LoVo (cell line): Measurements from ENCODE around the gene CBX4.

Experiments used
- DNase-seq: peaks from one replicate; pipeline ENCODE4 v3.0.0-alpha.2; 2016; ENCODE audit warnings: low spot score

The CBX4 gene

DNA sequence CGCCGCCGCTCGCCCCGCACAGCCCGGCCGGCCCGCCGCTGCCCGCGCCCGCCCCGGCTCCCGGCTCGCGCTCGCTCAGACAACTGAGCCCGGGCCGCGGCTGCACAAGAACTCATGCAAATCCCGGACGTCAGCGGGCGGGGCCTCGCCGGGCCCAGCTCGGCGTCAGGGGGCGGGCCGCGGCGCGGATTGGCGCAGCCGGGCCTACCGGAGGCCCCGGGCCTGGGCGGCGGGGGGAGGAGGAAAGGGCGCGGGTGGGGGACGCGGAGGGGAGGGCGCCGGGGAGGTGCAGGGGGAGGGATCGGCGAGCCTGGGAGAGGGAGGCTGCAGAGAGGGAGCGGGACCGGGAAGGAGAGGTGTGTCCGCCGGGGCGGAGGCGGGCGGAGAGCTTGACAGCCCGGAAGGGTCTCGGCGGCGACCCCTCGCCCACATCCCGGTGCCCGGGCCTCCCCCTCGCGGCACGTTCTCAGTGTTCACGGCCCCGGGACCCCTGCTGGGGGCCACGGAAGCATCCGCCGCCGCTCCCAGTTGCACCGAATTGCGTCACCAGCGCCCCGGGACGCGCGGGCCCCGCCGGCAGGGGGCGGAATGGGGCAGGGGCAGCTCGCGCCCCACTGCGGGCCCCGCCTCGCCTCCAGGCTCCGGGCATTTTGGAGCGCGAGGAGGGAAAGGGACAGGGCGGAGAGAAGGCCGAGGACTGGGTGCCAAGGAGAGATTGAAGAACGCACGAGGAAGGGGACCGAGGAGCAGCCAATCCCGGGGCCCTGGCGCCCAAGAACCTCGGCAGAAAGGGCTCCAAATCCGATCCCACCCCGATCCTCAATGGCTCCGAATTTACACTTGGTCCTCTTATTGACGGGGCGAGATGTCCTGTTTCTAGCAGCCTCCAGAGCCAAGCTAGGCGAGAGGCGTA, at the start of gene CBX4:
Gene CBX4 (minus strand): TSS at position 85 of the 913 bp plus-strand sequence. CDS start 189 bp downstream, outside the sequence.
- DNase-seq: peak; percentile 96

DNA sequence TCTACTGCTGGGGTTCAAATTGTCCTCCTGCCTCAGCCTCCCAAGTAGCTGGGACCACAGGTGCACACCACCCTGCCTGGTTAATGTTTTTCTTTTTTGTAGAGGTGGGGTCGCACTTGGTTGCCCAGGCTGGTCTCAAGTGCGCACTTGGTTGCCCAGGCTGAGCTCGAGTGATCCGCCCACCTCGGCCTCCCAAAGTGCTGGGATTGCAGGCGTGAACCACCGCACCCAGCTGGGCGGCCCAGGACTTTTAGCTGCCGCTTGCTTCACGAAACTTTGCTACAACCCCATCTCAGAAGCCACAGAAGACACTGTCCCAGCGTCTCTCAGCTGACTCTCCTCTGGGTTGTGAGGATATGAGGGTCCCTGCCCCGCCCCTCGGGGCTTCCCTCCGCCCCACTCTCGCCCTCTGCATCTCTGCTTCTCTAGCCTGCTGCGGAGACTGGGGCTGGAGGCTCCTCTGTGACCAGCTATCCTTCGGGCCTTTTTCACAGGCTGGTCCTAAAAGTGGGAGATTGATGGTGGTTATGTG, 48.8 kb upstream of the CBX4 start:
- DNase-seq: no peak

DNA sequence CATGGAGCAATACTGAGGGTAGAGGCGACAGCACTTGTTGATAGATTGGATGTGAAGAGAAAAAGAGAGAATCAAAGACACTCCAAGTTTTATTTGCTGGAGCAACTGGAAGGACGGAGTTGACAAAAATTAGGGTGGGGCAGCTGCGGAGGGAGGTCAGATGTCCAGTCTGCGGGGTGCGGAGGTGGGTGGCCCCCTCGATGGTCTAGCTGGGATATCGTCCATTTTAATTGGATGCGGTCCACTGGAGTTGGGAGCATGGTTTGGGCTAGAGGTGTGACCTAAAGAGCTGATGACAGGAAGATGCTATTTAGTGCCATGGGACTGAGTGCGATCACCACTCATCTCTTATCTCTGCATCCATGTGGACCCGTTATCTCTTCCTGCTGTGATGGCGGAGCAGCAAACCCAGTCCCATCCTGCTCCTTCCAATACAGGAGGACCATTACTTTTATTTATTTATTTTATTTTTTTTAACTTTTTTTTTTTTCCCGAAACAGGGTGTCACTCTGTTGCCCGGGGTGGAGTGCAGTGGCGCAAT, 48.3 kb upstream of the CBX4 start:
- no peak for DNase-seq

DNA sequence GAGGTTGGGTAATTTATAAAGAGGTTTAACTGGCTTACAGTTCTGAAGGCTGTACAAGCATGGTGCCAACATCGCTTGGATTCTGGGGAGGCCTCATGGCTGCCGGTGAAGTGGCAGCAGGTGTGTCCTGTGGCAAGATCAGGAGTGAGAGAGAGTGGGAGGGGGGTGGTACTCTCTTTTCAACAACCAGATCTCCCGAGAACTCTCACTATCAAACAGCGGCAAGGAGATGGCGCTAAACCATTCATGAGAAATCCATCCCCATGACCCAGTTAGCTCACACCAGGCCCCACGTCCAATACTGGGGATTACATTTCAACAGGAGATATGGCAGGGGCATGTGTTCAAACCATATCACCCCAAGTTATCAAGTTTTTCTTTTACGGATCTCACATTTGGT, 44.0 kb upstream of the CBX4 start:
- DNase-seq: no peak

DNA sequence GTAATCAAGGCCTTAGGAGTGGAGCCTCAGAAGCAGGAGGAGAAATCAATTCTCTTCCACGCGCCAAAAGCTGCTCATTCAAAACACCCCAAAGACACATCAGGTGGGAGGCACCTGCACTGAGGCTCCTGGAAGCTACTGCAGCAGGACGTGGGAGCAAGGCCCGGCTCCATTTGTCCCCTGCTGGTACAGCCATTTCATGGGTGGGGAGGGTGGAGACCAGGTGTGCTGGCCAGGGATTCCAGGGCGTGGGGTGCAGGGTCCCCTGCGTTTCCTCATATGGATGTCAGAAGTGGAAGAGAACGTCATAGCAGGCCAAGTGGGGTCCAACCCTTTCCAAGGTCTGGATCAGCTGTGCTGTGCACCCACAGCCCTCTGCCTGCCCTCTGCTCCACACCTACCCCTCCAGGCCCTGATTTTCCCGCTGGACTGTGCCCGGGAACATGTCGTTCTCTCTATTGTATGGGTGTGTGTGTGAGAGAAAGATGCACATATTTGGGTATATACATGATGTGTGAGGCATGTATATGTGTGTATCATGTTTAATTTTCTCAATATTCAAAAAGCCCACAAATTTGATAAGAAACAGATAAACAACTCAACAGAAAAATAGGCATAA, 39.2 kb upstream of the CBX4 start:
- DNase-seq: no peak

DNA sequence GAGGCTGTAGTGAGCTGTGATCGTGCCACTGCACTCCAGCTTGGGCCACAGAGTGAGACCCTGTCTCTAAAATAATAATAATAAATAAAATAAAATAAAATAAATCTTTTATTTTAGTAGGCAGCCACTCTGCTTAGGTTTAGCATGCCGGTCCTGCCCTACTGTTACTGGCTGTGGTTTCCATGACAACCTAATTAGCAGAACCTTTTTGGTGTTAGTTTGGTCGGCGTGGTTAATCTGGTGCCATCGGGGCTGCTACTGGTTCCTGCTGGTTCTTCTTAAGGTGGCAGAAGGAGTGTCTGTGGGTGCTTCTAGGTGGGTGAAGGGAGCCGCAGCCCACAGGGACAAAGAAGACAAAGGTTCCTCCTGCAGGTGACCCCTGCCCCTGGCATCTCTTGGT, 37.8 kb upstream of the CBX4 start:
- DNase-seq: no peak

DNA sequence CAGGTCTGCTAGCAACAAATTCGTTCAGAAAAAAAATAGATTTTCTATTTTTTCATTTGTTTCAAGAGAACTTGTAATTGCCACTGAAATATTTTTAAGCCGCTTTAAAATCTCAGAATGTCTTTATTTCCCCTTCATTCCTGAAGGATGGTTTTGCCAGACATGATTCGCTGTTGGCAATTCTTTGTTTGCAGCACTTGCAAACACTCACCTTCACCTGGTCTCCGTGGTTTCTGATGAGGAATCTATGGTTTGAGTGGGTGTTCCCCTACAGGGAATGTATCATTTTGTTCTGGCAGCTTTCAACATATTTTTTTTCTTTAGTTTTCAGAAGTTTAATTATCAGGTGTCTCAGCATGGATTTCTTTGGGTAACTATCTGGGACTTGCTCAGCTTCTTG, 36.3 kb upstream of the CBX4 start:
- no peak for DNase-seq

DNA sequence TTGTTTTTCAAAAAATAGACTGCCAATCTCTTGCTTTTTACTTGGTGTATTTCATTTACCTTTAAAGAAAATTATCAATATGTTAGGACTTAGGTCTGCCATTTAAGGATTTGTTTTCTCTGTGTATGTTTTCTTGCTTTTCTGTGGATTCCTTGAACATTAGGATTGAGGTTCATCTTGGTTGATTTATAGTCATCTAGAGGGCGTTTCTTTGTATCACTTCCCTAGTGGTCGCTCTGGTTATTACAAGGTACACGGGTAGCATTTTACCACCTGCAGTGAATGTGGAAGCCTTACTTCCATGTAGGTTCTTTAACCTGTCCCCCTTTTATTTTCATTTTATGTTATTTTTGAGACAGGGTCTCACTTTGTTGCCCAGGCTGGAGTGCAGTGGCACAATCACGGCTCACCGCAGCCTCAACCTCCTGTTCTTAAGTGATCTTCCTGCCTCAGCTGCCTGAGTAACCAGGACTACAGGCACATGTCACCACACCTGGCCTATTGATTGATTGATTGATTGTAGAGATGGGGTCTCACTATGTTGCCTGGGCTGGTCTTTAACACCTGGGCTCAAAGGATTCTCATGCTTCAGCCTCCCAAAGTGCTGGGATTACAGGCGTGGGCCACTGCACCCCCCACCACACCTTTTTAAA, 35.2 kb upstream of the CBX4 start:
- DNase-seq: peak; percentile 47

DNA sequence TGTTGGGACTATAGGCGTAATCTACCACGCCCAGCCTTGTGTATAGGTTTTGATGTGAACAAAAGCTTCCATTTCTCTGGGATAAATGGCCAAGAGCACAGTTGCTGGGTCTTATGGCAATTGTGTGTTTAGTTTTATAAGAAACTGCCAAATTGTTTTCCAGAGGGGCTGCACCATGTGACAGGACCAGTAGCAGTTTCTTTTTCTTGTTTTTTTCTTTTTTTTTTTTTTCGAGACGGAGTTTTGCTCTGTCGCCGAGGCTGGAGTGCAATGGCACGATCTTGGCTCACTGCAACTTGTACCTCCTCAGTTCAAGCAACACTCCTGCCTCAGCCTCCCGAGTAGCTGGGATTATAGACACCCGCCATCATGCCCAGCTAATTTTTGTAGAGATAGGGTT, 34.3 kb upstream of the CBX4 start:
- no peak for DNase-seq

DNA sequence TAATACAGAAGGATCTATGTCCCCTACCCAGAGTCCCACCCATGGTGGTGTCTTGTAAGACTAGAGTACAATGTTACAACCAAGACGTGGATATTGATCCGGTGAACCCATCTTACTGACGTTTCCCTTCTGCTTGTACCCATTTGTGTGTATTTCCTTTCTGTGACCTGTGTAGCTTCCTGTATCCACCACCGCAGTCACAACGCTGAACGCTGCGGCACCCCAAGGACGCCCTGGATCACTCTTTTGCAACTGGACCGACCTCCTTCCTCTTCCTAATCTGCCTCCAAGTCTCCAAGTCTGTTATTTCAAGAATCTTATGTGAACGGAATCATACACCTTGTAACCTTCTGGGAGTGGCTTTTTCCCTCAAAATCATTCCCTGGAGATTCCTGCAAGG, 33.5 kb upstream of the CBX4 start:
- no peak for DNase-seq

DNA sequence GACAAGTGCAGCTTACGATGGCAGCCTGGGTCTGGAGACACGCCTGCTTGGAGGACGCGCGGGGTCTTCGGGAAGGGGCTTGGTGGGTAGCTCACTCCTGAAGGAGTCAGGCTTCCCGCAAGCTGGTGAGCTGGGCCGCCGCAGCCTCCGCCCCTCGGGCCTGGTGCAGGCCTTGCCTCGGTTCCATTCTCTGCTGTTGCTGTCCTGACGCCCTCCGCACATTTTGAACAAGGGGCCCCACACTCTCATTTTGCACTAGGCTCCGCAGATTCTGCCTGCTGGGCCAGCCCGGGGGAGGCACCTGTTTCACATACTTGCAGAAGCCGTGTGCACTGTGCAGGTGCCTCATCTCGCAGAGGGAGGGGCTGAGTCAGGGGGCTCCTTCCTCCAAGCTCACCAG, 31.9 kb upstream of the CBX4 start:
- DNase-seq: no peak

DNA sequence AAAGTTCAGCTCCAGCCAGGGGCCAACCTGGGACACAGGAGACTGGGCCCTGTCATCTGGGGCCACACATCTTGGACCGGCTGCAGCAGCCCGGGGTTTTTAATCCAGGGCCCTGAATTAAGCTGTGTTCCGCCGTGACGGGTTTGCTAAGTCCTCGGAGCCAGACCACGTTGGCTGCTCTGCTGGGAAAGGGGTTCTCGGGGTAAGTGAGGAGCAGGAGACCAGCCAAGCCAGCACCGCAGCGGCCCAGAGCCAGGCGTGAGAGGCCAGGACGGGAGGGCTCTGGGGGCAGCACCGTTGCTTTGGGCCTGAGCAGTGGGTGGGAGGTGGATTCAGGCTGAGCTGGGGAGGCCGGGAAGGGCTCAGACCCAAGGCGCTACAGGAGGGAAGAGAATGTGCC, 31.3 kb upstream of the CBX4 start:
- DNase-seq: no peak

DNA sequence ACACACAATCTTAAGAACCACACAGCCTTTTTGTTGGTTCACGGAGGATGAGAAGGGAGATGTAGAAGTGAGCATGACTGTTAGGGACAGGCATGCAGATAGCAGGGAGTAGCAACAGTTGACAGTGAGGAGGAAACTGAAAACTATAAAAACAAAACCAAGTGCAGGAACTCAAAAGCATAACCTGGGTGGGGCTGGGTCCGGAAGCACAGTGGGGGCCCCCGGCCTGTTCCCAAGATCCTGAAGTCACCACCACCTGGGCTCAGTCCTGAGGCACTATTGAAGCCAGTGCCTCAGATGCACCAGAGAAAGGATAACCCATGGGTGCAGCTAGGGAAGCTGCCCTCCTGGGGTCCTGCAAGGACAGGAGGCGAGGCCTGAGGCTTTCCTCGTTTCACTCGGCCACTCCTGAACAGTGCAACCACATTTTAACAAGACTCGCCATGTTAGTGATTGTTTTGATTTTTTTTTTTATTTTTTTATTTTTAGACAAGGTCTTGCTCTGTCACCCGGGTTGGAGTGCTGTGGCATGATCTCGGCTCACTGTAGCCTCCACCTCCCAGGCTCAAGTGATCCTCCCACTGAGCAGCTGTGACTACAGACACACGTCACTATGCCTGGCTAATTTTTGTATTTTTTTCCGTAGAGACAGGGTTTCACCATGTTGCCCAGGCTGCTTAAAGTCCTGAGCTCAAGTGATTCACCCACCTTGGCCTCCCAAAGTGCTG, 27.7 kb upstream of the CBX4 start:
- DNase-seq: peak; percentile 10

DNA sequence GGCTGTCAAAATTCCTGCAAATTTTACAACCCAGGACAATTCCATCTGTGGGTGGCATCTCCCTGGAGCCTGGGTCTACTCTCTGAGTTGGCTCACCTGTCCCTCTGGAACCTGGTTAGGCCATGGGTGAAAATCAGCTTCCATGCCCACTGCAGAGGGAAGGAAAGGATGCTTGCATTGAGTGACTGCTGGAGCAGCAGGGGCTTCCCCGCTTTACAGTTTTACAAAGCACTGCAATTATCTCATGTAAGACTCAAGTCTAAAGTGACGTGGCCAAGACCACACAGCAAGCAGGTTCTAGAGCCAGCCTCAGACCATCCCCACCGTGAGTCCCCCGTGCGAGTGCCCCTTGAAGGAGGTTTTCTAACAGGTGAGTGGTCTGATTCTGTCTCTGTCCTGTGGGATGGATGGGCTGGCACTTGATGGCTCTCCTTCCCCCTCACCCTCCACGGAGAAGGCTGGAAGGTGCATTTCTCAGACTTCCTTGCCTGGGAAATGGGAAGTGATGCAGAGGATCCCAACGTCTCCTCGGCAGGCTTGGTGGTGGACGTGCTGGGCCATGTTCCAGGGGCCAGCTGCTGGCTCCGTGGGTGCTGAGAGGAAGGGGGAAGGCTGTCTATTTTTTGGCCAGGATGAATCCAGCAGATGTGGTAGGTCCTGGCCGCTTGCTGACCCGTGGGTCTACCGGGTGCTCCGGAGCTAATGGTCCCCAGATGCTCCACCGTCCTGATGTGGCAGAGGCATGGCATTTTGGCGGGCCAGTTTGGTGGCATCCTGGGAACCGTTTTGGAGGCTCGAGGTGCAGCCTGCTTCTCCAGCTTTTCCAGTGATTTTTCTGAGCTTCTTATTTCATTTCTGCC, 26.3 kb upstream of the CBX4 start:
- DNase-seq: no peak

DNA sequence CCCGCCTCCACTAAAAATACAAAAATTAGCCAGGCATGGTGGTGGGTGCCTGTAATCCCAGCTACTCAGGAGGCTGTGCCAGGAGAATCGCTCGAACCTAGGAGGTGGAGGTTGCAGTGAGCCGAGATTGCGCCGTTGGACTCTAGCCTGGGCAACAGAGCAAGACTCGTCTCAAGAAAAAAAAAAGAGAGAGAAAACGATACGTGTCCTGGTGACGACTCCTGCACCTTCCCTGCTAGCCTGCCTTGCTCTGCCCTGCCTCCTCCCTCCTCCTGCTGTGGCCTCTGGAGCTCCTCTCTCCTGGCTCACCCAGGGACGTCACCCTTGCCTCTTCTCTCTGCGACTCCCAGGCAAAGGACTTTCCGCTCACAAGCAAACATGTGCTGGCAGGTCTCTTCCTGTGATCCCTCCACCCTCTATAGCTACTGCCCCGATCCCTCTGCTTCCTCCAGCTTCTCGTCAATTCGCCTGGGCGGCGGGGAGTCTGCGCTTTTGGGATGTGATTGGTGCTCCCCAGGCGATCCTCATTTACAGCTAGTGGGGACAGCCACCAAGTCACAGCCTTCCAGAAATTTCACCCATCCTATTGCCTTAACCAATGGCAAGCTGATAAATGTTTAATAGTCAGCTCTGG, 25.5 kb upstream of the CBX4 start:
- DNase-seq: no peak

DNA sequence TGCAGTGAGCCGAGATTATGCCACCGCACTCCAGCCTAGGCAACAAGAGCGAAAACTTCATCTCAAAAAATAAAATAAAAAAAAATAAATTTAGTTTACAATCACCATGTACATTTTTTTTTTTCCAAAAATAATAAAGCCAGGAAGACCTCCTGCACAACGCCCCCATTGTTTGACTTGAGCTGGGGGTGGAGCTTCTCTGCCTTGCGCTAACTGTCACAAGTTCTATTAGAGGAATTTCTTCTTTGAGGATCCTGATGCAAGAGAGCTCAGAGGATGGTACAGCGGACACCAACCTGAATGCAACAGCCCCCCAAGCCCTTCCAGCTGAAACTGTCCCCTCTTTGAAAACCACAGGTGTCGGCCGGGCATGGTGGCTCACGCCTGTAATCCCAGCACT, 24.9 kb upstream of the CBX4 start:
- no peak for DNase-seq

DNA sequence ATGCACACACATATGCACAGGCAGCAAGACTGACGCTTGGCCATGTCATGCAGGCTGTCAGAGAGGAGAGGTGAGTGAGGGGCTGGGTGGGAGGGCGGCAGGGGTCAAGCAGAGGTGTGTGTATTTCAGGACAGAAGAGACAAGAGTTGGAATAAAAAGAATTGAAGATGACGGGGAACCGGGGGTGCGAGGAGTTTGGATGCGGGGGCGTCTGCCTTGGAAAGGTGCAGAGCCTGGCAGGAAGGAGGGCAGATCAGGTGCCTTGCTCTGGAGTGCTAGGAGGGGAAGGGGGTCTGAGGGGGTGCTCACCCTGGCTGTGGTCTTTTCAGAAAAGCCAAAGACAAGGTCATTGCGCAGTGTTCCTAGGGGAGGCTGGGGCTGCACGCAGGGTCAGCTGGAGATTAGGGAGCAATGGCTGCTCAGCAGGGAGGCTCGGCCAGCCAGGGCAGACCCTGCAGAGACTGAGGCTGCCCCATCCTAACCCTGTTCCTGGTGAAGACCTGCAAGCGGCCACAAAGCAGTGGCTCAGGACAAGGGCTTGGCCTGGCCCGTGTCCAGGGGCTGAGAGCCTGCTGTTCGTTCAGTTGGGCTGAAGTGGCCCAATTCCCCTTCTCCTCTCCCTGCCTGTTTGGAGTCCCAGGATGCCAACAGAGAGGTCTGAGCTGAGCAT, 23.7 kb upstream of the CBX4 start:
- DNase-seq: no peak

DNA sequence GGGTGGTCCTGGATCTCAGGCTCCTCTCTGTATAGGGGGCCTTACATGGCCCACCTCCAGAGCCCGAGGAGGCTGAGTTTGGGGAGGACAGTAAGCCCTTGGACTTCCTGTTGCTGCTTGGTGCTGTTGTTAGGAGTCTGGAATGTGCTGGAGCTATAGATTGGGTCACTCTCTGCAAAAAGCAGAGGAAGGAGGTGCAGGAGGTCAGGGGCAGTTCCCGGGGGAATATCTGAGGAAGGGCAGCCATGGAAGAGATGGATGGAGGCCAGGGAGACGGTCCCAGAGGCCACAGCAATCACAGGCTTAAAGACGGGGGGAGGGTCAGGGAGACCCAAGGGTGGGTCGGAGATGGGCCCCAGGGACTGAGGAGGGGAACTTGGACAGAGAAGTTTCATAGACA, 23.0 kb upstream of the CBX4 start:
- DNase-seq: no peak

DNA sequence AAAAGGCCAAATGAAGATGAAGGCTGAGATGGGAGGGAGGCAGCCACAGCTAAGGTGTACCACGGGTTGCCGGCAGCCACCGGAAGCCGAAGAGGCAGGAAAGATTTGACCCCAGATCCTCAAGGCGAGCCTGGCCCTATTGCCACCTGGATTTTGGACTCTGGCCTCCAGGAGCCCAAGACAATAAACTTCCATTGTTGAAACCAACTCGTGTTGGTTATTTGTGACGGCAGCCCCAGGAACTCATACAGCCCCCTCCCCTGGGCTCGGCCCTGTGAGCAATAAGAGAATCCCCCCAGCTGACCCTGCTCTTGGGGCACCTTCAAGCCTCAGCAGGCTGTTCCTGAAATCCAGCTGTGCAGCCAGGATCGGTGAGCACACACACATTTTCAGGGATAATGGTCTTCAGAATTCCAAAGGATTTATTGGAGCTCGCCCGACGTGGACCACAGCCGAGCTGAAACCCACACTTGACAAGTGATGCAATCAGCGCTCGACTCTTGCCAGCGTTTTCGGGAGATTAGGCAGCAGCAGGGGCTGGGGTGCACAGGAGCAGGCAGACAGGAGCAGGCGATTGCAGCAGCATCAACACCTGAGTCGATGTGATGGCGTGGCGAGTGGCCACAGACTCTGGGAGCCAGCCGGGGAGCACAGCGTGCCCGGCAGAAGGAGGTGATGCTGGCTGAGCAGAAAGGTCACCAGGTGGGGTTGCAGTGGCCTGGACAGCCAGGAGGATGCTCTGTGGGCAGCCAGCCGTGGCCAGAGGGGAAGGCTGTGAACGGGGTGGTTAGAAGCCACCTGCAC, 22.4 kb upstream of the CBX4 start:
- no peak for DNase-seq
